Keratinocyte (primary cell): ENCODE measurements around the gene HRCT1. TPM values are rescaled to one million over a fixed set of nuclear protein-coding genes. Genes with fewer than 3 reads are reported as not detected.

Experiments used
- DNase-seq: peaks from one replicate; pipeline ENCODE4 v3.0.0-alpha.2; 2011; ENCODE audit warnings: low read depth, missing footprints, low spot score
- FAIRE-seq: peaks from 2 replicates; lab custom pipeline; 2011; peaks lifted over from hg19 to GRCh38; lab: Jason Lieb, UNC
- H2AFZ ChIP-seq: 2 replicates; pipeline ENCODE4 v1.6.0; 2012; ENCODE audit warnings: low read length, control low read depth, inconsistent platforms; ENCODE audit not compliant: control insufficient read depth
- H3K27ac ChIP-seq: 2 replicates; pipeline ENCODE4 v1.5.1; 2011; ENCODE audit warnings: low read length; ENCODE audit not compliant: control insufficient read depth, insufficient read depth
- H3K27me3 ChIP-seq: 3 replicates; pipeline ENCODE4 v1.6.0; 2011; ENCODE audit warnings: low read length; ENCODE audit not compliant: control insufficient read depth, insufficient read depth; ENCODE audit errors: extremely low read depth
- H3K36me3 ChIP-seq, 2 experiments: 2 replicates in 1 of 2; 3 replicates in 1 of 2; pipeline ENCODE4 v1.5.1; 2011; ENCODE audit warnings: low read length in 2 of 2, mild to moderate bottlenecking in 1 of 2; ENCODE audit not compliant: control insufficient read depth in 2 of 2, insufficient read depth in 2 of 2; ENCODE audit errors: extremely low read depth in 1 of 2
- H3K4me1 ChIP-seq: 3 replicates; pipeline ENCODE4 v1.5.1; 2011; ENCODE audit warnings: low read length; ENCODE audit not compliant: control insufficient read depth, insufficient read depth; ENCODE audit errors: extremely low read depth
- H3K4me2 ChIP-seq: 3 replicates; pipeline ENCODE4 v1.6.0; 2011; ENCODE audit warnings: low read depth, low read length; ENCODE audit not compliant: control insufficient read depth, insufficient read depth; ENCODE audit errors: extremely low read depth
- H3K4me3 ChIP-seq, 3 experiments: fragments of 200-600 bp in 1 of 3; sonication (generic) in 1 of 3; 2 replicates in 2 of 3; 3 replicates in 1 of 3; pipeline ENCODE4 v1.5.1; 2011 to 2016; ENCODE audit warnings: low read length in 3 of 3, mild to moderate bottlenecking in 3 of 3, control low read depth in 2 of 3, inconsistent platforms in 1 of 3, low read depth in 1 of 3, mixed read lengths in 1 of 3, mixed run types in 1 of 3, moderate library complexity in 1 of 3; ENCODE audit not compliant: control insufficient read depth in 2 of 3, insufficient read depth in 2 of 3; ENCODE audit errors: extremely low read depth in 1 of 3
- H3K79me2 ChIP-seq: 2 replicates; pipeline ENCODE4 v1.6.0; 2012; ENCODE audit warnings: low read length; ENCODE audit not compliant: control insufficient read depth, insufficient read depth
- H3K9ac ChIP-seq: 3 replicates; pipeline ENCODE4 v1.6.0; 2011; ENCODE audit warnings: low read length; ENCODE audit not compliant: control insufficient read depth, insufficient read depth; ENCODE audit errors: extremely low read depth
- H3K9me1 ChIP-seq: 3 replicates; pipeline ENCODE4 v1.6.0; 2011; ENCODE audit warnings: low read length; ENCODE audit not compliant: control insufficient read depth, insufficient read depth; ENCODE audit errors: extremely low read depth
- H3K9me3 ChIP-seq: 2 replicates; pipeline ENCODE4 v1.5.1; 2012; ENCODE audit warnings: low read depth, low read length; ENCODE audit not compliant: control insufficient read depth
- H4K20me1 ChIP-seq: 3 replicates; pipeline ENCODE4 v1.6.0; 2011; ENCODE audit warnings: low read length; ENCODE audit not compliant: control insufficient read depth, insufficient read depth; ENCODE audit errors: extremely low read depth
- CTCF ChIP-seq, 3 experiments: IDR thresholded peaks in 1 of 3; conservative IDR thresholded peaks in 1 of 3; optimal IDR thresholded peaks in 1 of 3; 2 replicates in 2 of 3; 3 replicates in 1 of 3; pipeline versions ENCODE3 to v1.5.1; 2011; ENCODE audit warnings: low read length in 3 of 3, mild to moderate bottlenecking in 3 of 3, moderate library complexity in 2 of 3, control low read depth in 1 of 3, inconsistent platforms in 1 of 3; ENCODE audit not compliant: insufficient read depth in 2 of 3; ENCODE audit errors: extremely low read depth in 1 of 3
- EZH2 ChIP-seq: IDR thresholded peaks from one replicate; pipeline ENCODE4 v1.6.1; 2012; ENCODE audit warnings: inconsistent platforms, mild to moderate bottlenecking, low read length, moderate library complexity
- dilution Hi-C: fragments of 300-500 bp; cut with MboI; formaldehyde crosslinking; loops from one replicate; pipeline ENCODE4 v1.7.0; 2020; ENCODE audit warnings: low sequenced_read_pairs; ENCODE audit not compliant: extremely low pct_ligation_motif_present
- polyA plus RNA-seq, 5 experiments: library from polyadenylated mRNA; depleted of rRNA in 3 of 5; stranded (reverse) in 3 of 5; stranded (forward) in 1 of 5; unstranded in 1 of 5; fragments of >200 nt; gene quantifications; 1 replicate in 1 of 5; 2 replicates in 3 of 5; 3 replicates in 1 of 5; pipeline versions ENCODE4 v1.2.1 to v1.2.3, GENCODE V29; 2011 to 2012; ENCODE audit warnings: missing spikeins in 2 of 5, low read depth in 1 of 5, low replicate concordance in 1 of 5

The HRCT1 gene
- polyA plus RNA-seq, 1 donor (not counting 4 experiments of a cell fraction or from before 2014, with no cell fraction given) = not detected

GRCh38 chr9:35856882-35857281 is 49.1 kb upstream of the HRCT1 start:
- H3K9ac ChIP-seq = no peak overlapping the region
- H3K9me3 ChIP-seq = no peaks in the 10 kb centered on the region
- TF ChIP-seq CTCF (optimal IDR thresholded peaks at IDR 0.05 in 1 of 3, IDR thresholded peaks at IDR 0.05 in 1 of 3, conservative IDR thresholded peaks at IDR 0.05 in 1 of 3; ENCODE audit: extremely low read depth in 1 of 3, insufficient read depth in 2 of 3, low read length in 3 of 3) (no peak), EZH2 (no peak)
- H2AFZ ChIP-seq = no peak overlapping the region
- no peak overlapping the region for H3K27ac ChIP-seq
- no peak overlapping the region for H3K4me2 ChIP-seq
- H3K79me2 ChIP-seq = no peaks in the 10 kb centered on the region
- peaks cover 17% of the 10 kb centered on the region for H3K27me3 ChIP-seq
- DNase-seq (no peak), FAIRE-seq (no peak)
- no peaks in the 10 kb centered on the region for H4K20me1 ChIP-seq
- dilution Hi-C loops = no loop called here
- no peak overlapping the region for H3K4me3 ChIP-seq
- H3K4me1 ChIP-seq = no peaks in the 10 kb centered on the region
- no peaks in the 10 kb centered on the region for H3K9me1 ChIP-seq
- no peaks in the 10 kb centered on the region for H3K36me3 ChIP-seq

- Histone ChIP-seq H3K79me2 (no peaks in the 10 kb centered on the region), H2AFZ (no peak overlapping the region), H3K4me3 (no peak overlapping the region), H3K27ac (no peak overlapping the region), H3K4me1 (no peaks in the 10 kb centered on the region), H3K9ac (no peak overlapping the region), H4K20me1 (no peaks in the 10 kb centered on the region), H3K9me3 (no peaks in the 10 kb centered on the region), H3K27me3 (peaks cover 17% of the 10 kb centered on the region), H3K4me2 (no peak overlapping the region), H3K36me3 (no peaks in the 10 kb centered on the region), H3K9me1 (no peaks in the 10 kb centered on the region)
- DNase-seq (no peak), FAIRE-seq (no peak)
- TF ChIP-seq CTCF (optimal IDR thresholded peaks at IDR 0.05 in 1 of 3, IDR thresholded peaks at IDR 0.05 in 1 of 3, conservative IDR thresholded peaks at IDR 0.05 in 1 of 3; ENCODE audit: extremely low read depth in 1 of 3, insufficient read depth in 2 of 3, low read length in 3 of 3) (no peak), EZH2 (no peak)
- dilution Hi-C loops = no loop called here
These were observed 47.5 kb upstream of the HRCT1 start for GRCh38 chr9:35858458-35858857.
